Effector memory CD8-positive, alpha-beta T cell (primary cell): ENCODE results near the gene NPAP1.

Source experiments
- ATAC-seq: fragments of 150-1000 bp; cut with Tn5 transposase; replicated peaks from 2 replicates; pipeline ENCODE4 v1.10.0; 2021; ENCODE audit warnings: mild to moderate bottlenecking, moderate library complexity
- DNase-seq, 3 experiments: peaks; one replicate each; pipeline ENCODE4 v3.0.0; 2021
- H3K27ac Mint-ChIP-seq, 2 donors: one replicate each; pipeline ENCODE4 v1.8.0; 2022; ENCODE audit warnings: mild to moderate bottlenecking in 2 of 2, mixed read lengths in 2 of 2, moderate library complexity in 2 of 2
- H3K27me3 Mint-ChIP-seq, 2 donors: one replicate each; pipeline ENCODE4 v1.8.0; 2022; ENCODE audit warnings: mixed read lengths in 2 of 2
- H3K36me3 Mint-ChIP-seq: one replicate; pipeline ENCODE4 v1.8.0; 2022; ENCODE audit warnings: mild to moderate bottlenecking, moderate library complexity, mixed read lengths; ENCODE audit not compliant: insufficient read depth
- H3K4me1 Mint-ChIP-seq, 2 donors: one replicate each; pipeline ENCODE4 v1.8.0; 2022; ENCODE audit warnings: low read depth in 2 of 2, mixed read lengths in 2 of 2
- H3K4me3 Mint-ChIP-seq, 2 donors: one replicate each; pipeline ENCODE4 v1.8.0; 2022; ENCODE audit warnings: mild to moderate bottlenecking in 2 of 2, mixed read lengths in 2 of 2, moderate library complexity in 2 of 2
- H3K9me3 Mint-ChIP-seq, 2 donors: one replicate each; pipeline ENCODE4 v1.8.0; 2022; ENCODE audit warnings: mixed read lengths in 2 of 2

NPAP1 gene

DNA sequence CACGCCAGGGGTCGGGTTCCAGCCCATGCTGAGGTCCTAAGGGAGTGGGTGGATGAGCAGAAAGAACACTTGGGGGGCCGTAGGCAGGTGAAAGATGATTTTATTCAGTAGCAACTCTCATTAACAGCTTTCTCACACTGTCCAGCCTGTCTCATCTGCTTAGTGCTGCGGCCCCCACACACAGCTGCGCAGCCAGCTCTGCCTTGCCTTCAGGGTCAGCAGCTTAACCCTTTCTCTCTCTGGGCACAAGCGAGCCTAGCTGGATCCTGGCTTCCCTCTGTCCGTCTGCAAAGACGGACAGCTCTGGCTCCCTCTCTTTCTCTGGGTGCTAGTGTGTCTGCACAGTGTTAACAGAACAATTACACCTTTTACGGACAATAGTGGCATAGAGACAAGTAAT lies 21.3 kb downstream of the NPAP1 start:
- no peak overlapping the region for H3K4me3 Mint-ChIP-seq
- H3K4me1 Mint-ChIP-seq, result no peaks in the 10 kb centered on the region
- ATAC-seq, result no peak
- no peak overlapping the region for H3K27ac Mint-ChIP-seq
- H3K27me3 Mint-ChIP-seq, result no peaks in the 10 kb centered on the region
- DNase-seq, result no peak
- H3K36me3 Mint-ChIP-seq, result no peaks in the 10 kb centered on the region
- H3K9me3 Mint-ChIP-seq, result peaks cover 0 to 5% of the 10 kb centered on the region in 2 donors

DNA sequence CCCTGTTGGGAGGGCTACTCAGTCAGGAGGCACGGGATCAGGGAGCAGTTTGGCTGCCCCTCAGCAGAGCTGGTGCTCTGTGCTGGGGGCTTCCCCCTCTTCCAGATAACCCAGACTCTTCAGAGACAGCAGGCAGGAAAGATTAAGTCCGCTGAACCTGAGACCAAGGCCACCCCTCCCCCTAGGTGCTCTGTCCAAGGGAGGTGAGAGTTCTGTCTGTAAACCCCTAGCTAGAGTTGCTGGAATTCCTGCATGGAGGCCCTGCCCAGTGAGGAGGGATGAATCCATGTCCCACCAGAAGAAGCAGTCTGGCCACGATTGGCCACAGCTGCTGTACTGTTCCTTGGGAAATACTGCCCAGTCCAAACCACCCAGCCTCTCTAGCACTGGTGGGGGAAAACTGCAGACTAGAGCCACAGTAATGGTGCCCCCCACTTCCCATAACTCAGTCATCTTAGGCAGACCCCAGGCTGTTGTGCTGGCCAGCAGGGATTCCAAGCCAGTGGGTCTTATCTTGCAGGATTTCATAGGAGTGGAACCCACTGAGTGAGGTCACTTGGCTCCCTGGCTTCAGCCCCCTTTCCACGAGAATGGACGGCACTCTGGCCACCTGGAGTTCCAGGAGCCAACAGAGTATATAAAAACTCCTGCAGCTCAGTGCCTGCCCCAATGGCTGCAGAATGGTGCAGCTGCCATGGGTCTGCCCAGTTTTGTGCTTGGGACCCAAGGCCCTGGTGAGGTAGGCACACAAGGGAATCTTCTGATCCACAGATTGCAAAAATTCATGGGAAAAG lies 42.9 kb downstream of the NPAP1 start:
- no peaks in the 10 kb centered on the region for H3K36me3 Mint-ChIP-seq
- H3K4me3 Mint-ChIP-seq, result no peak overlapping the region
- H3K4me1 Mint-ChIP-seq, result no peaks in the 10 kb centered on the region
- ATAC-seq (no peak), DNase-seq (no peak)
- H3K9me3 Mint-ChIP-seq, result peaks cover 14 to 34% of the 10 kb centered on the region in 2 donors
- H3K27me3 Mint-ChIP-seq, result no peaks in the 10 kb centered on the region
- no peak overlapping the region for H3K27ac Mint-ChIP-seq

DNA sequence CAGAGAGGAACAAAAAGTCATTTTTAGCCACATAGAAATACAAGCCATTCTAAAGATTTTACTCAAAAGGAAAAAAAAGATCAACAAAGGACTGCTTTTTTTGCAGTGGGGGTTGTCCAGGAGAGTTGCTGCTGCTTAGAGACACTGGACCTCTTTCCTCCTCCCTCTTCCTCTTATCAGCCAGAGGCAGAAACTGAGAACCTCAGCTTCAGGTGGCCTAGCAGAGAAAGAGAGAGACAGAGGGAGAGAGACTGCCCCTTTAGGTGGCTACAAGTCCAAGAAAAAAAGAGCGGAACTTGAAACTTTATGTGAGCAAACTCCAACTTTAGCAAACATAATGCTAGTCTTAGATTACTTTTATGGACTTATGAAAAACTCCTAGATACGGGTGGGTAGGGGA lies 54.2 kb downstream of the NPAP1 start:
- no peaks in the 10 kb centered on the region for H3K27me3 Mint-ChIP-seq
- no peaks in the 10 kb centered on the region for H3K36me3 Mint-ChIP-seq

More for the DNA sequence above, 54.2 kb downstream of the NPAP1 start:
- ATAC-seq, result no peak
- Mint-ChIP-seq H3K27ac (no peak overlapping the region), H3K9me3 (peaks cover 10 to 23% of the 10 kb centered on the region in 2 donors), H3K4me3 (no peak overlapping the region), H3K4me1 (no peaks in the 10 kb centered on the region)
- DNase-seq, result no peak
